Lung (tissue), 12 donors: ENCODE results near the gene ADGRD1. TPM values are rescaled to one million over a fixed set of nuclear protein-coding genes. Genes with fewer than 3 reads are reported as not detected.

Experiments used
- ATAC-seq: fragments of 200-7000 bp; cut with Tn5 transposase; one replicate; pipeline ENCODE4 v1.9.1; 2020; ENCODE audit warnings: moderate number of reproducible peaks; ENCODE audit not compliant: insufficient read depth, low FRiP score
- DNase-seq, 3 donors: peaks; one replicate each; pipeline ENCODE4 v3.0.0-alpha.2; 2013 to 2017
- H3K27ac ChIP-seq, 2 donors: one replicate each; pipeline ENCODE4 v1.5.1; 2013; ENCODE audit warnings: mild to moderate bottlenecking in 2 of 2, moderate library complexity in 2 of 2, control low read depth in 1 of 2, inconsistent platforms in 1 of 2, low read depth in 1 of 2, low read length in 1 of 2
- H3K27me3 ChIP-seq, 3 donors: one replicate each; pipeline ENCODE4 v1.5.1; 2013; ENCODE audit warnings: low read length in 2 of 3; ENCODE audit not compliant: control insufficient read depth in 3 of 3, insufficient read depth in 3 of 3
- H3K36me3 ChIP-seq, 4 donors: one replicate each; pipeline ENCODE4 v1.5.1; 2013; ENCODE audit warnings: low read length in 4 of 4, mild to moderate bottlenecking in 1 of 4, moderate library complexity in 1 of 4; ENCODE audit not compliant: control insufficient read depth in 4 of 4, insufficient read depth in 4 of 4
- H3K4me1 ChIP-seq, 5 donors: one replicate each; pipeline ENCODE4 v1.5.1; 2013; ENCODE audit warnings: low read length in 5 of 5, mild to moderate bottlenecking in 2 of 5, moderate library complexity in 1 of 5; ENCODE audit not compliant: control insufficient read depth in 5 of 5, insufficient read depth in 5 of 5
- H3K4me3 ChIP-seq: one replicate; pipeline ENCODE4 v1.5.1; 2013; ENCODE audit warnings: mild to moderate bottlenecking, control low read depth, moderate library complexity
- H3K9ac ChIP-seq, 2 donors: one replicate each; pipeline ENCODE4 v1.5.1; 2013; ENCODE audit warnings: low read length in 2 of 2, control low read depth in 1 of 2; ENCODE audit not compliant: insufficient read depth in 1 of 2
- H3K9me3 ChIP-seq, 4 donors: one replicate each; pipeline ENCODE4 v1.5.1; 2013; ENCODE audit warnings: low read length in 3 of 4, mild to moderate bottlenecking in 1 of 4, moderate library complexity in 1 of 4; ENCODE audit not compliant: control insufficient read depth in 4 of 4, insufficient read depth in 3 of 4
- WGBS, 2 donors: extraction: QIAGEN DNeasy Blood & Tissue Kit; methylation state at CpG; one replicate each; pipeline ENCODE4 v1.1.7; 2013; 5-methylcytosine and 5-hydroxymethylcytosine counted together
- polyA plus RNA-seq, 2 donors: library from polyadenylated mRNA; stranded (reverse); fragments of 200-250 nt; gene quantifications; one replicate each; pipeline ENCODE4 v1.2.1, GENCODE V29; 2013
- total RNA-seq, 2 donors: library from RNA; depleted of rRNA in 1 of 2; stranded (reverse); fragments of >200 nt in 1 of 2; gene quantifications; one replicate each; pipeline ENCODE4 v1.2.1, GENCODE V29; 2014 to 2021
- TF ChIP-seq, protein P1 (sequence below): IDR thresholded peaks from 2 replicates; pipeline ENCODE4 v1.5.1; 2012; ENCODE audit warnings: mild to moderate bottlenecking; ENCODE audit errors: control extremely low read depth, extremely low read depth
- donor health status: control.
- donor health status: control.
- donor health status: Bipolar disorder and iron deficiency.
- donor health status: healthy.
- donor health status: DM: yes; HTN: yes; CAD: no.

The ADGRD1 gene
- total and polyA plus RNA-seq, 4 donors = 23.5 to 85.6 (median 46.7) TPM

GRCh38 chr12:130983328-130984017 is 29.8 kb downstream of the ADGRD1 start:
- H3K27ac ChIP-seq = peak overlapping the region in 1 of 2 donors; percentile 18
- no peaks in the 10 kb centered on the region for H3K9me3 ChIP-seq
- TF ChIP-seq, protein P1, sequence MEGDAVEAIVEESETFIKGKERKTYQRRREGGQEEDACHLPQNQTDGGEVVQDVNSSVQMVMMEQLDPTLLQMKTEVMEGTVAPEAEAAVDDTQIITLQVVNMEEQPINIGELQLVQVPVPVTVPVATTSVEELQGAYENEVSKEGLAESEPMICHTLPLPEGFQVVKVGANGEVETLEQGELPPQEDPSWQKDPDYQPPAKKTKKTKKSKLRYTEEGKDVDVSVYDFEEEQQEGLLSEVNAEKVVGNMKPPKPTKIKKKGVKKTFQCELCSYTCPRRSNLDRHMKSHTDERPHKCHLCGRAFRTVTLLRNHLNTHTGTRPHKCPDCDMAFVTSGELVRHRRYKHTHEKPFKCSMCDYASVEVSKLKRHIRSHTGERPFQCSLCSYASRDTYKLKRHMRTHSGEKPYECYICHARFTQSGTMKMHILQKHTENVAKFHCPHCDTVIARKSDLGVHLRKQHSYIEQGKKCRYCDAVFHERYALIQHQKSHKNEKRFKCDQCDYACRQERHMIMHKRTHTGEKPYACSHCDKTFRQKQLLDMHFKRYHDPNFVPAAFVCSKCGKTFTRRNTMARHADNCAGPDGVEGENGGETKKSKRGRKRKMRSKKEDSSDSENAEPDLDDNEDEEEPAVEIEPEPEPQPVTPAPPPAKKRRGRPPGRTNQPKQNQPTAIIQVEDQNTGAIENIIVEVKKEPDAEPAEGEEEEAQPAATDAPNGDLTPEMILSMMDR = no peak
- no peaks in the 10 kb centered on the region for H3K27me3 ChIP-seq
- no peak overlapping the region for H3K4me3 ChIP-seq
- WGBS, 2 donors = 66 to 71% methylated on average over 7 of the region's 7 CpGs
- H3K36me3 ChIP-seq = peaks cover 0 to 2% (median 0%) of the 10 kb centered on the region in 4 donors
- DNase-seq (no peak), ATAC-seq (no peak)
- H3K4me1 ChIP-seq = peaks cover 0 to 18% (median 7%) of the 10 kb centered on the region in 5 donors
- no peak overlapping the region for H3K9ac ChIP-seq

GRCh38 chr12:130984183-130985058 is 30.7 kb downstream of the ADGRD1 start:
- 90 to 92% methylated on average over 12 of the region's 12 CpGs for WGBS, 2 donors
- ATAC-seq (no peak), DNase-seq (no peak)
- Histone ChIP-seq H3K4me3 (no peak overlapping the region), H3K9me3 (no peaks in the 10 kb centered on the region), H3K36me3 (peaks cover 0 to 4% (median 0%) of the 10 kb centered on the region in 4 donors), H3K4me1 (peaks cover 0 to 16% (median 9%) of the 10 kb centered on the region in 5 donors), H3K27me3 (no peaks in the 10 kb centered on the region), H3K27ac (no peak overlapping the region), H3K9ac (no peak overlapping the region)
- TF ChIP-seq, protein P1 = no peak

GRCh38 chr12:130987151-130987931 is 33.6 kb downstream of the ADGRD1 start:
- H3K27ac ChIP-seq = no peak overlapping the region
- DNase-seq (no peak), ATAC-seq (no peak)
- TF ChIP-seq, protein P1 = no peak
- H3K36me3 ChIP-seq = peaks cover 0 to 7% (median under 1%) of the 10 kb centered on the region in 4 donors
- peaks cover 0 to 10% (median 6%) of the 10 kb centered on the region in 5 donors for H3K4me1 ChIP-seq
- H3K9me3 ChIP-seq = peaks cover 0 to 3% (median 0%) of the 10 kb centered on the region in 4 donors
- 88 to 91% methylated on average over 22 of the region's 22 CpGs for WGBS, 2 donors
- no peak overlapping the region for H3K9ac ChIP-seq
- no peaks in the 10 kb centered on the region for H3K27me3 ChIP-seq
- no peak overlapping the region for H3K4me3 ChIP-seq
